Measurements from ENCODE around the gene NSA2. TPM values are rescaled to one million over a fixed set of nuclear protein-coding genes. Genes with fewer than 3 reads are reported as not detected.

Gene NSA2
- total and polyA plus RNA-seq, 2 donors: 69.2 to 135 TPM

Small RNAs within 50 kb of the gene (small RNA-seq; reads per million reads assigned to genes)
- not detected for gene RNU6-658P

Other genes with a start within 250 kb of the NSA2 start
- gene ENC1, start 126.5 kb upstream of the NSA2 start, total RNA-seq: 75.4 TPM
- gene ENC1, start 126.5 kb upstream of the NSA2 start, polyA plus RNA-seq: 11.2 TPM
- gene HEXB, start 82.0 kb upstream of the NSA2 start, total RNA-seq: 111 TPM
- 104 TPM for gene HEXB, start 82.0 kb upstream of the NSA2 start, polyA plus RNA-seq
- gene GFM2, start 132 bp upstream of the NSA2 start, total RNA-seq: 52.0 TPM
- 14.1 TPM for gene GFM2, start 132 bp upstream of the NSA2 start, polyA plus RNA-seq
- gene FAM169A, start 99.1 kb downstream of the NSA2 start, total RNA-seq: 9.0 TPM
- gene FAM169A, start 99.1 kb downstream of the NSA2 start, polyA plus RNA-seq: 1.1 TPM

Data from urinary bladder (tissue), 2 donors.